H1 (cell line): ENCODE data around the gene SLC25A27. TPM values are rescaled to one million over a fixed set of nuclear protein-coding genes. Genes with fewer than 3 reads are reported as not detected.

Experiments
- BACH1 ChIP-seq: IDR thresholded peaks from 2 replicates; pipeline ENCODE4 v1.6.1; 2012; ENCODE audit warnings: low read length, improper control_type of control experiment
- RAD21 ChIP-seq, 2 experiments: IDR thresholded peaks in 1 of 2; conservative IDR thresholded peaks in 1 of 2; 2 replicates each; pipeline ENCODE4 v1.6.1; 2011; ENCODE audit warnings: low read depth in 2 of 2, low read length in 2 of 2, improper control_type of control experiment in 1 of 2, inconsistent platforms in 1 of 2, mild to moderate bottlenecking in 1 of 2, moderate library complexity in 1 of 2
- RFX5 ChIP-seq: IDR thresholded peaks from 2 replicates; pipeline ENCODE4 v1.6.1; 2011; ENCODE audit warnings: low read depth, low read length, improper control_type of control experiment, borderline replicate concordance
- RXRA ChIP-seq: IDR thresholded peaks from 2 replicates; pipeline ENCODE4 v1.6.1; 2011; ENCODE audit warnings: low read depth, mild to moderate bottlenecking, low read length, moderate library complexity; ENCODE audit not compliant: insufficient read depth
- SAP30 ChIP-seq: fragments of 300-600 bp; sonication (generic); IDR thresholded peaks from 2 replicates; pipeline ENCODE4 v1.7.1; 2012; ENCODE audit warnings: low read length, moderate library complexity, mild to moderate bottlenecking, inconsistent platforms; ENCODE audit not compliant: insufficient read depth, insufficient replicate concordance
- SP1 ChIP-seq: IDR thresholded peaks from 2 replicates; pipeline ENCODE4 v1.6.1; 2011; ENCODE audit warnings: low read depth, low read length
- SRF ChIP-seq: IDR thresholded peaks from 2 replicates; pipeline ENCODE4 v1.6.1; 2011; ENCODE audit warnings: mild to moderate bottlenecking, low read depth, low read length, moderate library complexity
- polyA plus RNA-seq, 7 experiments: library from polyadenylated mRNA; depleted of rRNA in 3 of 7; stranded (reverse) in 5 of 7; unstranded in 2 of 7; fragments of >200 nt in 5 of 7; fragments of 200-250 nt in 2 of 7; gene quantifications; 1 replicate in 5 of 7; 2 replicates in 1 of 7; 4 replicates in 1 of 7; pipeline versions ENCODE4 v1.2.1 to v1.2.3, GENCODE V29; 2011 to 2013; ENCODE audit warnings: missing spikeins in 2 of 7, mixed read lengths in 2 of 7
- total RNA-seq: library from RNA; stranded (reverse); fragmentation: NEBNext Ultra II Directional; extraction: Animal tissue kit (Norgen Biotek cat#: 25700); gene quantifications from 2 replicates; pipeline ENCODE4 v1.2.1, GENCODE V29; 2021
- TF ChIP-seq, protein P1 (sequence below): IDR thresholded peaks from 2 replicates; pipeline ENCODE4 v1.6.1; 2012; ENCODE audit warnings: inconsistent platforms

SLC25A27 gene
- total and polyA plus RNA-seq, 2 of the 8 experiments (the other 6 are each of a cell fraction or from before 2014, with no cell fraction given), result 7.3 to 8.4 TPM

DNA sequence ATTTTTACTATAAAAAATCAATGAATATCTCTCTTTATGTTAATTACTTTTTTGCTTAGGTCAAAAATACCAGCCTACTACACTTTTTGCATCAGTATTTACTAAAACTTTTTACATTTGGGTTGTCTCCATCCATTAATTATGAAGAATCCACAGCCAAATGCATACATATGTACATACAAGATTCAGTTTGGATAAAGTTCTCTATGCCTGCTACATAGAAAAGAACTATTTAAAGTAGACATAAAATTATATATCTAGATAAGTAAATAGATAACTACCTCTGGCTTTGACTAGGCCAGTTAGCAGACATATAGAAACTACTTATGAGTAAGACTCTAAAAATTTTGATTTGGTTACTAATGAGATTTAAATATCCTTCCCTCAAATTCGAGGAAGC is 47.2 kb downstream of the SLC25A27 start (continued):
- TF ChIP-seq BACH1 (no peak), RFX5 (no peak), RXRA (no peak), SP1 (no peak), RAD21 (IDR thresholded peaks at IDR 0.05 in 1 of 2, conservative IDR thresholded peaks at IDR 0.05 in 1 of 2; ENCODE audit: low read depth in 2 of 2, low read length in 2 of 2) (no peak), SRF (no peak), SAP30 (no peak)
- TF ChIP-seq, protein P1, sequence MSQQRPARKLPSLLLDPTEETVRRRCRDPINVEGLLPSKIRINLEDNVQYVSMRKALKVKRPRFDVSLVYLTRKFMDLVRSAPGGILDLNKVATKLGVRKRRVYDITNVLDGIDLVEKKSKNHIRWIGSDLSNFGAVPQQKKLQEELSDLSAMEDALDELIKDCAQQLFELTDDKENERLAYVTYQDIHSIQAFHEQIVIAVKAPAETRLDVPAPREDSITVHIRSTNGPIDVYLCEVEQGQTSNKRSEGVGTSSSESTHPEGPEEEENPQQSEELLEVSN, result no peak
